ENCODE results near the gene IL17RD. TPM values are rescaled to one million over a fixed set of nuclear protein-coding genes. Genes with fewer than 3 reads are reported as not detected.

The IL17RD gene
- total and polyA plus RNA-seq, 7 donors, result 0.19 to 1.8 (median 0.86) TPM

DNA sequence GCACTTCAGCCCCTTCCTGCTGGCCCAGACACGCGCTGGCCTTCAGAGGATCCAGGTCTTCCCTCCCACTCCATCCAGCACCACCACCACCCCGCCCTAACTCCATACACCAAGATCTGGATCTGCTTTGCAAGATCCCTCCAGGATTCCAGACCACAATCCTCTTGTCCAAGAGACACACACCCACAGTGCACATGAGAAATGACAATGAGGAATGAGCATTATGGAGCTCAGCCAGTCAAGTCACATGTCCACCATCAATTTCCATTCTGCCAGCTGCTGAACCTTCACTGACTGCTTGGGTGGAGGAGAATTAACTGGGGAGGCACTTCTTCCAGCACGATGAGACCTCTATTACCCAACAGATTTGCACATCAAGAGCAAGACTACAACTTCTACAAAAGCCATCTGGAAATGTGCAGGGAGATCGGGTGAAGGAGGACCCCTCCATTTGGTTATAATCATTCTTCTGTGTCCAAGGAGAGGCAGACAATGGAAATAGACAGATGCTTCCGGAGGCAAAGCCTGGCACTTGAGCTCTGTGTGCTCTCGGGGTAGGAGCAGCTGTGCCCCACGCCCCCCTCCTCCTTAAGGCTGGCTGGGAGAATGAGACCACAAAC, 117.0 kb downstream of the IL17RD start:
- H3K4me3 ChIP-seq, result no peak overlapping the region
- WGBS, 3 donors, result 28 to 37% (median 28%) methylated on average over 8 of the region's 8 CpGs
- TF ChIP-seq, protein P1, sequence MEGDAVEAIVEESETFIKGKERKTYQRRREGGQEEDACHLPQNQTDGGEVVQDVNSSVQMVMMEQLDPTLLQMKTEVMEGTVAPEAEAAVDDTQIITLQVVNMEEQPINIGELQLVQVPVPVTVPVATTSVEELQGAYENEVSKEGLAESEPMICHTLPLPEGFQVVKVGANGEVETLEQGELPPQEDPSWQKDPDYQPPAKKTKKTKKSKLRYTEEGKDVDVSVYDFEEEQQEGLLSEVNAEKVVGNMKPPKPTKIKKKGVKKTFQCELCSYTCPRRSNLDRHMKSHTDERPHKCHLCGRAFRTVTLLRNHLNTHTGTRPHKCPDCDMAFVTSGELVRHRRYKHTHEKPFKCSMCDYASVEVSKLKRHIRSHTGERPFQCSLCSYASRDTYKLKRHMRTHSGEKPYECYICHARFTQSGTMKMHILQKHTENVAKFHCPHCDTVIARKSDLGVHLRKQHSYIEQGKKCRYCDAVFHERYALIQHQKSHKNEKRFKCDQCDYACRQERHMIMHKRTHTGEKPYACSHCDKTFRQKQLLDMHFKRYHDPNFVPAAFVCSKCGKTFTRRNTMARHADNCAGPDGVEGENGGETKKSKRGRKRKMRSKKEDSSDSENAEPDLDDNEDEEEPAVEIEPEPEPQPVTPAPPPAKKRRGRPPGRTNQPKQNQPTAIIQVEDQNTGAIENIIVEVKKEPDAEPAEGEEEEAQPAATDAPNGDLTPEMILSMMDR (IDR thresholded peaks at IDR 0.05), result no peak
- peak; percentile 36 to 74 (median 65) for ATAC-seq
- no peaks in the 10 kb centered on the region for H3K4me1 ChIP-seq
- H3K36me3 ChIP-seq (ENCODE audit: insufficient read depth in 1 of 2, low read depth in 1 of 2), result no peaks in the 10 kb centered on the region
- H3K9me3 ChIP-seq, result no peaks in the 10 kb centered on the region
- H3K27me3 ChIP-seq (ENCODE audit: insufficient read depth in 3 of 3, low read length in 2 of 3), result no peaks in the 10 kb centered on the region
- peak; percentile 59 to 61 for DNase-seq
- intact Hi-C loops (cut with DNase I), result no loop called here
- no peak overlapping the region for H3K27ac ChIP-seq

DNA sequence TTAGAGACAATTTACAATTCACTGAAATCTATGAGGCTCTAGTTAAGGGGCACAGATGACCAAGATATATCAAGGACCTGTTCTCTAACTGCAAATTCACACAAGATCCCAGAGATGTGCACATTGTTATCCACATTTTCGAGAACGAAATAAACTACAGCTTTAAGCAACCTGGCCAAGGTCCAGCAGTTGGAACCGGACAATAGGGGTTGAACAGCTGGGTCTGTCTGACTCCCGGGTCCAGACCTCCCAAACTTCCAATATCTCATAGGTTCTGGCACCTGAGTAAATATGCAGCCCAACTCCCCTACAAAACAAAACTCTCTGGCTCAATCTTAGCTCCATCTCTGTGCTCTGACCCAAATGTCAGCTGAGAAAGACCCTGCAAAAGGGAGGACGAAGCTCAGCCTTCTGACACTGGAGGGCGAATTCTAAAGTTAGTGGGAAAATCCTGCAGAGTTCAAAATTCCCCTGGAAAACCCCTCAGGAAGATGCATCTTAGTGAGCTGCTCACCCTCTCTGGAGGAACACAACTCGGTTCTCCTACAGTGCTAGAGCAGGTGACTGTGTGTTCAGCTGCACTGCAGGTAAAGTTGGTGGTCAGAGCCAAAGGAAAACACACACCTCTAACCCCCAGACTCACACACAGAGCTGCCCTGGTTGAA, 118.9 kb downstream of the IL17RD start:
- no peak for ATAC-seq
- Histone ChIP-seq H3K9me3 (no peaks in the 10 kb centered on the region), H3K4me1 (no peaks in the 10 kb centered on the region), H3K27ac (no peak overlapping the region), H3K36me3 (ENCODE audit: insufficient read depth in 1 of 2, low read depth in 1 of 2) (no peaks in the 10 kb centered on the region), H3K27me3 (ENCODE audit: insufficient read depth in 3 of 3, low read length in 2 of 3) (no peaks in the 10 kb centered on the region), H3K4me3 (no peak overlapping the region)
- TF ChIP-seq, protein P1 (IDR thresholded peaks at IDR 0.05), result no peak
- intact Hi-C loops (cut with DNase I), result no loop called here
- no peak for DNase-seq
- WGBS, 3 donors, result 32 to 45% (median 37%) methylated on average over 7 of the region's 7 CpGs

DNA sequence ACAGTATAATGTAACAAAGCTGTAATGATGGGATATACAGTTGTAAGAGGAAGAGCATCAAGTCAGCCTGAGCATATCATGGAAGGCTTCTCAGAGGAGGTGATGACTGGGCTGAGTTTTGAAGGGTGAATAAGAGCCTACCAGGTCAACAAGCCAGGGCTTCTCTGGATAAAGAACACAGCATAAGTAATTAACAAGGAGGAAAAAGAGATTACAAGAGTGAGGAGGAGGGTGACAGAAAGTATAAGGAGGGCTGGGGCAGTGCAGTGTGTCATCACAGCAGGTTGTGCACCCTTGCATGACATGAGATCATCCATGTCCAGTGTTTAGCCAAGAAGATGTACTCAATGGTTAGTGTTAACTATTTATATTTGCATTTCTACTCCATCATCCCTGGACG, 121.6 kb downstream of the IL17RD start:
- TF ChIP-seq, protein P1 (IDR thresholded peaks at IDR 0.05), result no peak
- no peak for DNase-seq
- Histone ChIP-seq H3K27me3 (ENCODE audit: insufficient read depth in 3 of 3, low read length in 2 of 3) (no peaks in the 10 kb centered on the region), H3K27ac (no peak overlapping the region), H3K4me3 (no peak overlapping the region), H3K36me3 (ENCODE audit: insufficient read depth in 1 of 2, low read depth in 1 of 2) (no peaks in the 10 kb centered on the region), H3K4me1 (no peaks in the 10 kb centered on the region), H3K9me3 (no peaks in the 10 kb centered on the region)
- intact Hi-C loops (cut with DNase I), result no loop called here
- ATAC-seq, result no peak
- WGBS, 3 donors, result 0 to 4% (median 0%) methylated on average over 1 of the region's 1 CpG

DNA sequence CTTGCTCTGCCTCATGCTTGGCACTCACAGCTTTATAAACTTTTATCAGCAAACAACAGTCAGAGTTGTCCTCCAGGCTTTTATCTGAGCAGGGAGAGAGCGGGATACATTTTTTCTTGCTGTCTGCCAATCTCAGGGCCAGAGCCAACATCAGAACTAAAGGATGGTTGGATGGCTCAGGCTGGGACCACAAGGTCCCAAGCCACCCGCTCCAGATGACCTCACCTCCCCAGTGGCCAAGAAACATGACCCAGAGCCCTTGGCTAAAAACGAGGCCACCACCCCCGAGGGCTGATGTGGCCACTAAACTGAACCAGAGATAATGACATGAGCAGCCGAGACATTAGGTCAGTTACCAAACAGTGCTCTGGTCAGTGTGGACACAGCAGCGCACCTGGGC, 123.5 kb downstream of the IL17RD start:
- intact Hi-C loops (cut with DNase I), result no loop called here
- WGBS, 3 donors, result 27 to 34% (median 31%) methylated on average over 6 of the region's 6 CpGs
- Histone ChIP-seq H3K27ac (no peak overlapping the region), H3K27me3 (ENCODE audit: insufficient read depth in 3 of 3, low read length in 2 of 3) (no peaks in the 10 kb centered on the region), H3K36me3 (ENCODE audit: insufficient read depth in 1 of 2, low read depth in 1 of 2) (no peaks in the 10 kb centered on the region), H3K9me3 (no peaks in the 10 kb centered on the region), H3K4me3 (no peak overlapping the region), H3K4me1 (no peaks in the 10 kb centered on the region)
- DNase-seq, result peak; percentile 23 to 59
- TF ChIP-seq, protein P1 (IDR thresholded peaks at IDR 0.05), result no peak
- peak in 2 of 4 donors; percentile 23 to 47 for ATAC-seq

Other genes with a start within 250 kb of the IL17RD start
- not detected for gene SPATA12, start 104.7 kb downstream of the IL17RD start, total RNA-seq
- under 1 TPM in 1 of 3 donors, not detected in 2; 0.01 TPM for gene SPATA12, start 104.7 kb downstream of the IL17RD start, polyA plus RNA-seq
- gene HESX1, start 34.6 kb upstream of the IL17RD start, total RNA-seq, result under 1 TPM in 3 of 4 donors, not detected in 1; 0.30 to 0.46 (median 0.34) TPM
- gene HESX1, start 34.6 kb upstream of the IL17RD start, polyA plus RNA-seq, result under 1 TPM; 0.18 to 0.39 (median 0.25) TPM
- gene APPL1, start 62.4 kb upstream of the IL17RD start, total RNA-seq, result 10 to 100 TPM; 34.9 to 56.4 (median 50.9) TPM
- 10 to 100 TPM; 14.4 to 50.0 (median 15.4) TPM for gene APPL1, start 62.4 kb upstream of the IL17RD start, polyA plus RNA-seq
- 10 to 100 TPM in 1 of 4 donors, 1 to 10 TPM in 2, under 1 TPM in 1; 0.76 to 10.2 (median 5.7) TPM for gene ASB14, start 127.3 kb upstream of the IL17RD start, total RNA-seq
- 1 to 10 TPM in 1 of 3 donors, under 1 TPM in 2; 0.05 to 2.6 (median 0.75) TPM for gene ASB14, start 127.3 kb upstream of the IL17RD start, polyA plus RNA-seq